Activated CD8-positive, alpha-beta memory T cell treated with anti-CD3 and anti-CD28 coated beads, Interleukin-2, amount 50 U/mL, for 24 hours (primary cell): ENCODE measurements around the gene LRRC46.

Experiments
- DNase-seq: peaks from one replicate; pipeline ENCODE4 v3.0.0-alpha.2; 2020; ENCODE audit errors: extremely low read depth

LRRC46 gene

GRCh38 chr17:47877368-47878034 lies 46.0 kb downstream of the LRRC46 start:
- no peak for DNase-seq

GRCh38 chr17:47878203-47879027 lies 46.9 kb downstream of the LRRC46 start:
- DNase-seq: no peak

GRCh38 chr17:47879028-47879585 lies 47.6 kb downstream of the LRRC46 start:
- DNase-seq: no peak

GRCh38 chr17:47879776-47880454 lies 48.4 kb downstream of the LRRC46 start:
- no peak for DNase-seq

GRCh38 chr17:47882247-47882646 lies 50.8 kb downstream of the LRRC46 start:
- no peak for DNase-seq

- DNase-seq: no peak
Measured at GRCh38 chr17:47882695-47883588, 51.5 kb downstream of the LRRC46 start.

GRCh38 chr17:47883589-47884426 lies 52.3 kb downstream of the LRRC46 start:
- no peak for DNase-seq

GRCh38 chr17:47884427-47884740 lies 52.9 kb downstream of the LRRC46 start:
- no peak for DNase-seq

GRCh38 chr17:47884905-47885730 lies 53.6 kb downstream of the LRRC46 start:
- DNase-seq: no peak
